Measurements from ENCODE around the gene STK10.

- TF ChIP-seq CTCF (IDR thresholded peaks at IDR 0.05) (no peak), POLR2A (IDR thresholded peaks at IDR 0.05) (no peak), POLR2AphosphoS5 (IDR thresholded peaks at IDR 0.05) (no peak)
Measured at GRCh38 chr5:172235827-172236736, 48.1 kb upstream of the STK10 start.

Measured in breast epithelium (tissue), 3 donors.